HCT116 (cell line): ENCODE data around the gene CNTNAP2. TPM values are rescaled to one million over a fixed set of nuclear protein-coding genes. Genes with fewer than 3 reads are reported as not detected.

Source experiments
- ATAC-seq: fragments of 200-7000 bp; cut with Tn5 transposase; 2 replicates; pipeline ENCODE4 v1.9.1; 2020; ENCODE audit warnings: mild to moderate bottlenecking, moderate library complexity
- BruUV-seq: library from RNA; stranded (reverse); fragments of 400-500 nt; replicated peaks from 2 replicates; lab custom pipeline; 2021; lab: Mats Ljungman, UMichigan
- CTCF ChIA-PET: fragments of 300-600 bp; sonication (Branson Sonifier 250); formaldehyde crosslinking; loops from one replicate; lab custom pipeline; 2021; ENCODE audit warnings: antibody characterized with exemption; lab: Charles Lee
- POLR2A ChIA-PET: fragments of 300-600, 350-600 bp; sonication (Branson Sonifier 250); formaldehyde crosslinking; loops from one replicate; lab custom pipeline; 2021; ENCODE audit warnings: antibody characterized with exemption; lab: Charles Lee
- RAD21 ChIA-PET, 2 experiments: fragments of 300-600 bp; sonication (Branson Sonifier 250); formaldehyde crosslinking; loops; one replicate each; lab custom pipeline; 2023; ENCODE audit warnings: low total read pairs in 2 of 2; ENCODE audit not compliant: uncharacterized antibody in 2 of 2, unreplicated experiment in 2 of 2, low non-redundant PET in 1 of 2; lab: Charles Lee
- DNase-seq: peaks from one replicate; pipeline ENCODE4 v3.0.0-alpha.2; 2010; ENCODE audit warnings: low read depth, low spot score
- H2AFZ ChIP-seq: fragments of 200-600 bp; shearing (Covaris generic), sonication (generic); 2 replicates; pipeline ENCODE4 v1.6.1; 2017; ENCODE audit warnings: low read depth, mixed run types, mixed read lengths, antibody characterized with exemption, low read length; ENCODE audit not compliant: poor library complexity, severe bottlenecking
- H3K27ac ChIP-seq: 2 replicates; pipeline ENCODE4 v1.5.1; 2012; ENCODE audit warnings: low read depth, low read length
- H3K27me3 ChIP-seq: fragments of 200-600 bp; sonication (generic); 2 replicates; pipeline ENCODE4 v1.6.1; 2016; ENCODE audit warnings: mixed run types, low read length, mixed read lengths; ENCODE audit not compliant: insufficient read depth
- H3K36me3 ChIP-seq, 2 experiments: fragments of 200-500 bp in 1 of 2; fragments of 200-600 bp in 1 of 2; sonication (Bioruptor generic) in 1 of 2; sonication (generic) in 1 of 2; 2 replicates each; pipeline versions ENCODE4 v1.5.1 to v1.6.1; 2014 to 2016; ENCODE audit warnings: low read length in 2 of 2, inconsistent platforms in 1 of 2, mixed read lengths in 1 of 2, mixed run types in 1 of 2; ENCODE audit not compliant: insufficient read depth in 2 of 2, control insufficient read depth in 1 of 2
- H3K4me1 ChIP-seq, 2 experiments: fragments of 200-600 bp in 1 of 2; sonication (generic) in 1 of 2; 2 replicates each; pipeline versions ENCODE4 v1.5.1 to v1.6.1; 2012 to 2017; ENCODE audit warnings: low read length in 2 of 2, inconsistent platforms in 1 of 2, mild to moderate bottlenecking in 1 of 2, mixed read lengths in 1 of 2, mixed run types in 1 of 2, moderate library complexity in 1 of 2; ENCODE audit not compliant: insufficient read depth in 2 of 2, control insufficient read depth in 1 of 2
- H3K4me2 ChIP-seq: fragments of 200-600 bp; sonication (generic); 2 replicates; pipeline ENCODE4 v1.6.1; 2017; ENCODE audit warnings: mixed run types, low read length, mixed read lengths
- H3K4me3 ChIP-seq, 2 experiments: fragments of 200-600 bp in 1 of 2; sonication (generic) in 1 of 2; replicated peaks in 1 of 2; 2 replicates each; pipeline ENCODE4 v1.5.1; 2011 to 2016; ENCODE audit warnings: low read length in 2 of 2, control low read depth in 1 of 2, low read depth in 1 of 2, mild to moderate bottlenecking in 1 of 2, mixed read lengths in 1 of 2, mixed run types in 1 of 2
- H3K79me2 ChIP-seq: fragments of 200-600 bp; sonication (generic); 2 replicates; pipeline ENCODE4 v1.6.1; 2017; ENCODE audit warnings: mild to moderate bottlenecking, mixed run types, low read length, moderate library complexity, mixed read lengths; ENCODE audit not compliant: insufficient read depth
- H3K9ac ChIP-seq: fragments of 200-600 bp; sonication (generic); 2 replicates; pipeline ENCODE4 v1.6.1; 2016; ENCODE audit warnings: low read length, mixed read lengths
- H3K9me2 ChIP-seq: fragments of 200-600 bp; sonication (generic), shearing (Covaris generic); 2 replicates; pipeline ENCODE4 v1.6.1; 2017; ENCODE audit warnings: mixed run types, mild to moderate bottlenecking, moderate library complexity; ENCODE audit not compliant: insufficient read depth
- H3K9me3 ChIP-seq, 2 experiments: fragments of 200-500 bp in 1 of 2; fragments of 200-600 bp in 1 of 2; sonication (Bioruptor generic) in 1 of 2; sonication (generic) in 1 of 2; 2 replicates each; pipeline ENCODE4 v1.6.1; 2014 to 2017; ENCODE audit warnings: low read length in 2 of 2, mixed read lengths in 2 of 2, inconsistent platforms in 1 of 2, low read depth in 1 of 2, mild to moderate bottlenecking in 1 of 2, mixed run types in 1 of 2, moderate library complexity in 1 of 2; ENCODE audit not compliant: control insufficient read depth in 1 of 2, insufficient read depth in 1 of 2
- H4K20me1 ChIP-seq: fragments of 200-600 bp; sonication (generic), shearing (Covaris generic); 2 replicates; pipeline ENCODE4 v1.6.1; 2017; ENCODE audit warnings: mixed run types, mild to moderate bottlenecking, moderate library complexity; ENCODE audit not compliant: insufficient read depth
- EZH2 ChIP-seq: fragments of 200-600 bp; sonication (generic); IDR thresholded peaks from 2 replicates; pipeline ENCODE4 v1.6.1; 2017; ENCODE audit warnings: antibody characterized with exemption, mixed run types
- MAX ChIP-seq: IDR thresholded peaks from 2 replicates; pipeline ENCODE4 v1.6.1; 2012
- POLR2AphosphoS5 ChIP-seq: IDR thresholded peaks from 2 replicates; pipeline ENCODE4 v1.6.1; 2011; ENCODE audit warnings: mild to moderate bottlenecking, low read depth, low read length, moderate library complexity
- intact Hi-C: fragments of 100-400 bp; cut with micrococcal nuclease; formaldehyde crosslinking; loops from 2 replicates; pipeline ENCODE4 v1.10.0; 2022
- total RNA-seq: library from RNA; stranded (reverse); gene quantifications from one replicate; pipeline ENCODE4 v1.2.1, GENCODE V29; 2021; ENCODE audit not compliant: unreplicated experiment

CNTNAP2 gene
- total RNA-seq, 1 experiment from 2014 or later: 0.37 TPM

- ChIA-PET POLR2A (no interaction called here), CTCF (no interaction called here), RAD21 (no interaction called here)
- no peaks in the 10 kb centered on the region for H3K36me3 ChIP-seq
- DNase-seq (no peak), ATAC-seq (no peak)
- intact Hi-C loops: no loop called here
- no peak overlapping the region for H3K4me3 ChIP-seq
- H3K4me2 ChIP-seq: no peak overlapping the region
- H3K79me2 ChIP-seq: no peaks in the 10 kb centered on the region
- no peak overlapping the region for H2AFZ ChIP-seq
- H3K9me2 ChIP-seq: no peaks in the 10 kb centered on the region
- BruUV-seq: no TSS peak
- no peak overlapping the region for H3K9ac ChIP-seq
- H3K9me3 ChIP-seq: no peaks in the 10 kb centered on the region
- H3K4me1 ChIP-seq: no peaks in the 10 kb centered on the region
- no peaks in the 10 kb centered on the region for H4K20me1 ChIP-seq
- no peak overlapping the region for H3K27ac ChIP-seq
- TF ChIP-seq MAX: no peak
- no peaks in the 10 kb centered on the region for H3K27me3 ChIP-seq
Observed at GRCh38 chr7:148374396-148375259, 2258.0 kb downstream of the CNTNAP2 start.

DNA sequence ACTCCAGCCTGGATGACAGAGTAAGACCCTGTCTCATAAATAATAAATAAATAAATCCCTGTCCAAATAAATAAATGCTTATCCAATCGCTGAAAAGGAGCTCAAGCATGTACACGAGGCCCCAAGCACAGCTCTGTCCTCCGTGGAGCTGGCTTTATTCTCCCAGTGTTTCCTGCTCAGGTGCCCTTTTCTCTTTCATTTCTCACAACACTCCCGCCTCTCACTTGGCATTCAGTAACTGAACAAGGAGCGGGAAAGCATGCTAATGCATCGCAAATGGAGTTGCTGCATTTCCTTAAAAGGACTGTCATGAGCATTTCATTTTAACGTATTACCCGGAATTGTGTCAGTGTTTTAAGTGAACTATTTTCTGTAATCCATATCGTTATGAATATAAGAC is 2263.1 kb downstream of the CNTNAP2 start:
- Histone ChIP-seq H4K20me1 (no peaks in the 10 kb centered on the region), H3K36me3 (no peaks in the 10 kb centered on the region), H3K27ac (no peak overlapping the region), H3K79me2 (no peaks in the 10 kb centered on the region), H3K9me3 (no peaks in the 10 kb centered on the region), H3K4me2 (no peak overlapping the region), H2AFZ (no peak overlapping the region), H3K9ac (no peak overlapping the region), H3K27me3 (no peaks in the 10 kb centered on the region; the same call in none of the 2 replicates), H3K4me3 (no peak overlapping the region), H3K4me1 (no peaks in the 10 kb centered on the region), H3K9me2 (no peaks in the 10 kb centered on the region)
- TF ChIP-seq EZH2: no peak
- no peak for TF ChIP-seq POLR2AphosphoS5
- ChIA-PET RAD21 (interaction anchor here in 1 of 2 experiments (0.6 kb wide), 1 partner anchor 19 kb away, joined by 3 read pairs; no protein-coding TSS in a partner anchor), POLR2A (no interaction called here), CTCF (no interaction called here)
- intact Hi-C loops: no loop called here
- DNase-seq (no peak), ATAC-seq (no peak)
- BruUV-seq: no TSS peak
